Smooth muscle cell of the pulmonary artery (primary cell): ENCODE measurements around the gene TOR3A. TPM values are rescaled to one million over a fixed set of nuclear protein-coding genes. Genes with fewer than 3 reads are reported as not detected.

ENCODE experiments used
- total RNA-seq: library from RNA; depleted of rRNA; stranded (reverse); fragments of >200 nt; gene quantifications from 2 replicates; pipeline ENCODE4 v1.2.3, GENCODE V29; 2014

The TOR3A gene, protein sequence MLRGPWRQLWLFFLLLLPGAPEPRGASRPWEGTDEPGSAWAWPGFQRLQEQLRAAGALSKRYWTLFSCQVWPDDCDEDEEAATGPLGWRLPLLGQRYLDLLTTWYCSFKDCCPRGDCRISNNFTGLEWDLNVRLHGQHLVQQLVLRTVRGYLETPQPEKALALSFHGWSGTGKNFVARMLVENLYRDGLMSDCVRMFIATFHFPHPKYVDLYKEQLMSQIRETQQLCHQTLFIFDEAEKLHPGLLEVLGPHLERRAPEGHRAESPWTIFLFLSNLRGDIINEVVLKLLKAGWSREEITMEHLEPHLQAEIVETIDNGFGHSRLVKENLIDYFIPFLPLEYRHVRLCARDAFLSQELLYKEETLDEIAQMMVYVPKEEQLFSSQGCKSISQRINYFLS
- total RNA-seq: 22.5 and 38.6 TPM in 2 replicates

DNA sequence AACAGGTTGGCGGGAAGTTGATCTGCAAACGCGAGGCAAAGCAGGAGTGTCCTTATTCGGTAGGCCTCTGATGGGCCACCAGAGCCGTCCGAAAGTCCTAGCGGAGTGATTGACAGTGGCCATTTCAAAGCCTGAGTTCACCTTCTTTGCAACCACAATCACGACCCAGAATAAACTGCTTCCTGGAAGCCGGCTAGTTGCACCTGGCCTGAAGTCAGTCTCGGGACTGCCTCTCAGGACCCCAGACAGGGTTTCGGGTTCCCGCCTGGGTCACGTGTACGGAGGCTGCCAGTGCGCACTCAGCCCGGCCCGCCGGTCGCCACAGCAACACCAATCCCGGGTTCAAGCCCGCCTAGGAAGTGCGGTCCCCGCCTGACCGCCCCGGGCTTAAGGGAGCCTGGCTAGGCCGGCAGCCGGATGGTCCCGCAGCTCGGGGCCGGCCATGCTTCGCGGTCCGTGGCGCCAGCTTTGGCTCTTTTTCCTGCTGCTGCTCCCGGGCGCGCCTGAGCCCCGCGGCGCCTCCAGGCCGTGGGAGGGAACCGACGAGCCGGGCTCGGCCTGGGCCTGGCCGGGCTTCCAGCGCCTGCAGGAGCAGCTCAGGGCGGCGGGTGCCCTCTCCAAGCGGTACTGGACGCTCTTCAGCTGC is at the start of gene TOR3A:
TOR3A (plus strand) TSS at position 384 of the 646 bp plus-strand sequence; CDS start at position 443, 59 bp downstream.

Other genes with a start within 250 kb of the TOR3A start
- gene ANGPTL1, start 211.0 kb upstream of the TOR3A start, total RNA-seq: 6.1 and 16.4 TPM in 2 replicates
- 61.5 and 63.0 TPM in 2 replicates for gene FAM20B, start 56.2 kb upstream of the TOR3A start, total RNA-seq
- 41.3 and 57.0 TPM in 2 replicates for gene ABL2, start 147.6 kb downstream of the TOR3A start, total RNA-seq
- gene SOAT1, start 211.7 kb downstream of the TOR3A start, total RNA-seq: 26.5 and 39.1 TPM in 2 replicates